B cell (primary cell): ENCODE results near the gene SCAI.

Source experiments
- CTCF ChIP-seq: fragments of 200-600 bp; IDR thresholded peaks from one replicate; pipeline ENCODE4 v1.8.0; 2022; ENCODE audit warnings: antibody characterized with exemption, mild to moderate bottlenecking
- EZH2 ChIP-seq: IDR thresholded peaks from 2 replicates; pipeline ENCODE4 v1.6.1; 2012; ENCODE audit warnings: borderline replicate concordance, low read depth, mild to moderate bottlenecking, moderate library complexity, low read length; ENCODE audit not compliant: insufficient read depth, poor library complexity, severe bottlenecking

- TF ChIP-seq CTCF (no peak), EZH2 (no peak)
These were observed 249.1 kb downstream of the SCAI start for GRCh38 chr9:124894035-124894740.
